ENCODE measurements around the gene GSPT1.

GRCh38 chr16:11915114-11915643 is 577 bp downstream of the GSPT1 start:
- no peak for TF ChIP-seq POLR2A (IDR thresholded peaks at IDR 0.05)
- TF ChIP-seq, protein P1, sequence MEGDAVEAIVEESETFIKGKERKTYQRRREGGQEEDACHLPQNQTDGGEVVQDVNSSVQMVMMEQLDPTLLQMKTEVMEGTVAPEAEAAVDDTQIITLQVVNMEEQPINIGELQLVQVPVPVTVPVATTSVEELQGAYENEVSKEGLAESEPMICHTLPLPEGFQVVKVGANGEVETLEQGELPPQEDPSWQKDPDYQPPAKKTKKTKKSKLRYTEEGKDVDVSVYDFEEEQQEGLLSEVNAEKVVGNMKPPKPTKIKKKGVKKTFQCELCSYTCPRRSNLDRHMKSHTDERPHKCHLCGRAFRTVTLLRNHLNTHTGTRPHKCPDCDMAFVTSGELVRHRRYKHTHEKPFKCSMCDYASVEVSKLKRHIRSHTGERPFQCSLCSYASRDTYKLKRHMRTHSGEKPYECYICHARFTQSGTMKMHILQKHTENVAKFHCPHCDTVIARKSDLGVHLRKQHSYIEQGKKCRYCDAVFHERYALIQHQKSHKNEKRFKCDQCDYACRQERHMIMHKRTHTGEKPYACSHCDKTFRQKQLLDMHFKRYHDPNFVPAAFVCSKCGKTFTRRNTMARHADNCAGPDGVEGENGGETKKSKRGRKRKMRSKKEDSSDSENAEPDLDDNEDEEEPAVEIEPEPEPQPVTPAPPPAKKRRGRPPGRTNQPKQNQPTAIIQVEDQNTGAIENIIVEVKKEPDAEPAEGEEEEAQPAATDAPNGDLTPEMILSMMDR (IDR thresholded peaks at IDR 0.05), result no peak
- TF ChIP-seq POLR2AphosphoS5 (IDR thresholded peaks at IDR 0.05), result no peak

Data from prostate gland (tissue), 2 donors.